GM12864 (cell line): ENCODE data around the gene MICAL3.

Experiments used
- DNase-seq: peaks from one replicate; pipeline ENCODE4 v3.0.0-alpha.2; 2011; ENCODE audit warnings: low read depth
- H3K4me3 ChIP-seq: 2 replicates; pipeline ENCODE4 v1.5.1; 2011; ENCODE audit warnings: mild to moderate bottlenecking, low read depth, low read length, control low read depth
- CTCF ChIP-seq: IDR thresholded peaks from 2 replicates; pipeline ENCODE4 v1.5.1; 2011; ENCODE audit warnings: low read depth, mild to moderate bottlenecking, moderate library complexity, low read length, control low read depth, inconsistent platforms; ENCODE audit errors: missing control alignments

MICAL3 gene

GRCh38 chr22:17815703-17816254 lies 208.6 kb downstream of the MICAL3 start:
- no peak overlapping the region for H3K4me3 ChIP-seq
- TF ChIP-seq CTCF: no peak
- DNase-seq: no peak

GRCh38 chr22:17814830-17815229 lies 209.5 kb downstream of the MICAL3 start:
- TF ChIP-seq CTCF: no peak
- H3K4me3 ChIP-seq: no peak overlapping the region
- no peak for DNase-seq

GRCh38 chr22:17814084-17814483 lies 210.3 kb downstream of the MICAL3 start:
- no peak for TF ChIP-seq CTCF
- H3K4me3 ChIP-seq: no peak overlapping the region

GRCh38 chr22:17811119-17811518 lies 213.2 kb downstream of the MICAL3 start:
- no peak for DNase-seq
- TF ChIP-seq CTCF: no peak

More at GRCh38 chr22:17814084-17814483, 210.3 kb downstream of the MICAL3 start:
- DNase-seq: no peak

GRCh38 chr22:17810570-17811116 lies 213.7 kb downstream of the MICAL3 start:
- H3K4me3 ChIP-seq: no peak overlapping the region
- no peak for TF ChIP-seq CTCF
- no peak for DNase-seq

More at GRCh38 chr22:17811119-17811518, 213.2 kb downstream of the MICAL3 start:
- no peak overlapping the region for H3K4me3 ChIP-seq

- TF ChIP-seq CTCF: no peak
- DNase-seq: no peak
Observed at GRCh38 chr22:17808693-17809403, 215.5 kb downstream of the MICAL3 start.

More at GRCh38 chr22:17808693-17809403, 215.5 kb downstream of the MICAL3 start:
- no peak overlapping the region for H3K4me3 ChIP-seq
